ENCODE data around the gene NELFA. TPM values are rescaled to one million over a fixed set of nuclear protein-coding genes. Genes with fewer than 3 reads are reported as not detected.
A peak's percentile ranks its signal among the peaks of the same experiment; 100 is the strongest.

Gene NELFA
- total RNA-seq: 39.1 TPM
- 17.8 TPM for polyA plus RNA-seq (ENCODE audit: insufficient read depth, low read depth, low replicate concordance)
- long read RNA-seq, donor 1, transcript NELFA-202 (11 exons, 3,343 nt): major isoform, 7 of 8 reads
- long read RNA-seq, donor 1, partial matches to known transcripts: 0 of 8 reads
- long read RNA-seq, donor 1, other reads (novel, unspliced or antisense): 0 of 8 reads
- long read RNA-seq, donor 2, transcript NELFA-202 (11 exons, 3,343 nt): major isoform, 12 of 32 reads
- long read RNA-seq, donor 2, partial matches to known transcripts: 20 of 32 reads
- long read RNA-seq, donor 2, other reads (novel, unspliced or antisense): 0 of 32 reads
- long read RNA-seq, donor 3, transcript NELFA-202 (11 exons, 3,343 nt): major isoform, 7 of 8 reads
- long read RNA-seq, donor 3, partial matches to known transcripts: 0 of 8 reads
- long read RNA-seq, donor 3, other reads (novel, unspliced or antisense): 0 of 8 reads
- long read RNA-seq, donor 4, transcript NELFA-202 (11 exons, 3,343 nt): major isoform, 14 of 15 reads
- long read RNA-seq, donor 4, partial matches to known transcripts: 0 of 15 reads
- long read RNA-seq, donor 4, other reads (novel, unspliced or antisense): 0 of 15 reads
- long read RNA-seq, donor 5: 0 reads
- long read RNA-seq, donor 6, partial matches to known transcripts: 0 of 2 reads
- long read RNA-seq, donor 6, other reads (novel, unspliced or antisense): 0 of 2 reads
- long read RNA-seq, donor 7, transcript NELFA-202 (11 exons, 3,343 nt): major isoform, 31 of 66 reads
- long read RNA-seq, donor 7, partial matches to known transcripts: 11 of 66 reads
- long read RNA-seq, donor 7, other reads (novel, unspliced or antisense): 21 of 66 reads
- long read RNA-seq, donor 8, transcript NELFA-202 (11 exons, 3,343 nt): major isoform, 9 of 19 reads
- long read RNA-seq, donor 8, partial matches to known transcripts: 9 of 19 reads
- long read RNA-seq, donor 8, other reads (novel, unspliced or antisense): 0 of 19 reads
- long read RNA-seq, donor 9, transcript NELFA-202 (11 exons, 3,343 nt): major isoform, 8 of 49 reads
- long read RNA-seq, donor 9, partial matches to known transcripts: 41 of 49 reads
- long read RNA-seq, donor 9, other reads (novel, unspliced or antisense): 0 of 49 reads
- long read RNA-seq, donor 10, transcript NELFA-202 (11 exons, 3,343 nt): major isoform, 12 of 12 reads
- long read RNA-seq, donor 10, partial matches to known transcripts: 0 of 12 reads
- long read RNA-seq, donor 10, other reads (novel, unspliced or antisense): 0 of 12 reads

GRCh38 chr4:2008921-2009650, at the start of gene NELFA:
NELFA (minus strand) TSS chr4:2008974; CDS start chr4:2008959, 15 bp downstream.
- Histone ChIP-seq H3K36me3 (ENCODE audit: control insufficient read depth in 2 of 3, insufficient read depth in 3 of 3, low read length in 3 of 3) (peaks cover 0 to 5% (median 0%) of the 10 kb centered on the region in 3 donors), H3K4me1 (ENCODE audit: control insufficient read depth in 2 of 3, insufficient read depth in 2 of 3, low read depth in 1 of 3, low read length in 3 of 3) (peaks cover 0 to 13% (median 0%) of the 10 kb centered on the region in 3 donors), H3K27me3 (ENCODE audit: control insufficient read depth, insufficient read depth, low read length) (no peaks in the 10 kb centered on the region), H3K9me3 (ENCODE audit: control insufficient read depth in 2 of 3, insufficient read depth in 1 of 3, low read length in 3 of 3) (no peaks in the 10 kb centered on the region), H3K4me3 (ENCODE audit: low read length in 3 of 3) (peak within 1 kb of the TSS; percentile 91 to 96 (median 96)), H3K27ac (ENCODE audit: low read depth in 2 of 2, low read length in 2 of 2) (peak within 1 kb of the TSS; percentile 99), H3K9ac (ENCODE audit: low read length in 3 of 3) (peak within 1 kb of the TSS; percentile 93 to 94 (median 93))
- FAIRE-seq: no peak
- intact Hi-C loops (cut with DNase I): no loop called here
- TF ChIP-seq CTCF (IDR thresholded peaks at IDR 0.05; ENCODE audit: borderline replicate concordance, extremely low read depth, insufficient read depth): peak; percentile 2
- DNase-seq: peak; percentile 97 to 98 (median 98)

GRCh38 chr4:2057382-2058065, 48.8 kb upstream of the NELFA start:
- intact Hi-C loops (cut with DNase I): no loop called here
- no peaks in the 10 kb centered on the region for H3K9me3 ChIP-seq (ENCODE audit: control insufficient read depth in 2 of 3, insufficient read depth in 1 of 3, low read length in 3 of 3)
- no peak for TF ChIP-seq CTCF (IDR thresholded peaks at IDR 0.05; ENCODE audit: borderline replicate concordance, extremely low read depth, insufficient read depth)
- no peak overlapping the region for H3K27ac ChIP-seq (ENCODE audit: low read depth in 2 of 2, low read length in 2 of 2)
- H3K9ac ChIP-seq (ENCODE audit: low read length in 3 of 3): no peak overlapping the region
- FAIRE-seq (no peak), DNase-seq (peak in 1 of 5 donors; percentile 36)
- H3K4me1 ChIP-seq (ENCODE audit: control insufficient read depth in 2 of 3, insufficient read depth in 2 of 3, low read depth in 1 of 3, low read length in 3 of 3): peaks cover 0 to 4% (median 0%) of the 10 kb centered on the region in 3 donors
- no peak overlapping the region for H3K4me3 ChIP-seq (ENCODE audit: low read length in 3 of 3)
- no peaks in the 10 kb centered on the region for H3K36me3 ChIP-seq (ENCODE audit: control insufficient read depth in 2 of 3, insufficient read depth in 3 of 3, low read length in 3 of 3)
- peaks cover 3% of the 10 kb centered on the region for H3K27me3 ChIP-seq (ENCODE audit: control insufficient read depth, insufficient read depth, low read length)

- Histone ChIP-seq H3K36me3 (ENCODE audit: control insufficient read depth in 2 of 3, insufficient read depth in 3 of 3, low read length in 3 of 3) (no peaks in the 10 kb centered on the region), H3K4me3 (ENCODE audit: low read length in 3 of 3) (no peak overlapping the region), H3K9ac (ENCODE audit: low read length in 3 of 3) (no peak overlapping the region), H3K9me3 (ENCODE audit: control insufficient read depth in 2 of 3, insufficient read depth in 1 of 3, low read length in 3 of 3) (no peaks in the 10 kb centered on the region), H3K27ac (ENCODE audit: low read depth in 2 of 2, low read length in 2 of 2) (no peak overlapping the region), H3K4me1 (ENCODE audit: control insufficient read depth in 2 of 3, insufficient read depth in 2 of 3, low read depth in 1 of 3, low read length in 3 of 3) (no peaks in the 10 kb centered on the region), H3K27me3 (ENCODE audit: control insufficient read depth, insufficient read depth, low read length) (peaks cover 3% of the 10 kb centered on the region)
- peak in 1 of 5 donors; percentile 14 for DNase-seq
- no peak for FAIRE-seq
- no peak for TF ChIP-seq CTCF (IDR thresholded peaks at IDR 0.05; ENCODE audit: borderline replicate concordance, extremely low read depth, insufficient read depth)
- intact Hi-C loops (cut with DNase I): no loop called here
Observed at GRCh38 chr4:2054217-2054616, 45.4 kb upstream of the NELFA start.
